SK-N-DZ (cell line): ENCODE measurements around the gene DYSF. TPM values are rescaled to one million over a fixed set of nuclear protein-coding genes. Genes with fewer than 3 reads are reported as not detected.
"Not testable (repeated sequence)": the region's sequence is repeated elsewhere in the genome, so short reads cannot be mapped to it uniquely, and the experiment has no call there.

Experiments used
- DNase-seq: peaks from one replicate; pipeline ENCODE4 v3.0.0-alpha.2; 2015; ENCODE audit warnings: low spot score
- polyA plus RNA-seq, 2 experiments: library from polyadenylated mRNA; depleted of rRNA; stranded (reverse); fragments of >200 nt; gene quantifications; 2 replicates each; pipeline ENCODE4 v1.2.3, GENCODE V29; 2014

The DYSF gene
- polyA plus RNA-seq (2014; cell fraction: cytosol; rRNA removed), result 0.15 TPM in 1 of 2 replicates, not detected in the other
- not detected in 2 replicates for polyA plus RNA-seq (2014; cell fraction: nucleus; rRNA removed)

DNA sequence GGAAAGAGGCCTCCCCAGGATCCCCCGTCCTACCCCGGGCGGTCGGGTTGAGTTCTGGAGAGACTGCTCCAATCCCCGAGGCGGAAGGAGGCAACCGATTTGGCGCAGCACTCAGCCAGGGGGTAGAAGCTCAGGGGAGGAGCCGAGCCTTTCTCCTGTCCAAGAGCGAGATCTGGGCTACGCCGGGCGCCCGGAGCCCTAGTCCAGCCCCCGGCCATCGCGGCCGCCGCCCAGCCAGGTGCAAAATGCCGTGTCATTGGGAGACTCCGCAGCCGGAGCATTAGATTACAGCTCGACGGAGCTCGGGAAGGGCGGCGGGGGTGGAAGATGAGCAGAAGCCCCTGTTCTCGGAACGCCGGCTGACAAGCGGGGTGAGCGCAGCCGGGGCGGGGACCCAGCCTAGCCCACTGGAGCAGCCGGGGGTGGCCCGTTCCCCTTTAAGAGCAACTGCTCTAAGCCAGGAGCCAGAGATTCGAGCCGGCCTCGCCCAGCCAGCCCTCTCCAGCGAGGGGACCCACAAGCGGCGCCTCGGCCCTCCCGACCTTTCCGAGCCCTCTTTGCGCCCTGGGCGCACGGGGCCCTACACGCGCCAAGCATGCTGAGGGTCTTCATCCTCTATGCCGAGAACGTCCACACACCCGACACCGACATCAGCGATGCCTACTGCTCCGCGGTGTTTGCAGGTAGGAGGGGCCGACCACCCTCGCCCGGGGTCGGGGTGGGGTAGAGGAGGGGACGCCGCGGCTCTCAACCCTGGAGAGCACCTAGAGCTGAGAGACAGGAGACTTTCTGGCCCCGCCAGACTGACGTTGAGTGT, at the start of gene DYSF:
Gene DYSF (plus strand): TSS at position 158 of the 817 bp plus-strand sequence.
- DNase-seq, result no peak

DNA sequence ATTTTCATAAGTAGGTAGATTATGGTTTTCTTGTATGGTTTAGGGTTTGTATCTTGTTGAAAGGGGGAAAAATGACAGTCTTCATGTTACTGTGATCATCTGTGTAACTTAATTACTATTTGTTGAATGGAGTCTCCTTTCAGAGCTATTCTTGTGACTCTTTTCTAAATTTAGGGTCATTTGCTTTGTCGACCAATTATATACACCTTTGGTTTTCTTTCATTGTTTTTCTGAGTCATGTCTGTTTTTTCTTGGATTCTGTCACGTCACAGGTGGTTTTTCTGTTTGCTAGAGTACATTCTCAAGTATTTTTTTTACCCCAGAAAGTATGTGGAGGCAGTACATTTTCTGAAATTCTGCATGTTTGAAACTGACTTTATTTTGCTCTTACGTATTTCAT, 43.8 kb upstream of the DYSF start:
- DNase-seq, result no peak

DNA sequence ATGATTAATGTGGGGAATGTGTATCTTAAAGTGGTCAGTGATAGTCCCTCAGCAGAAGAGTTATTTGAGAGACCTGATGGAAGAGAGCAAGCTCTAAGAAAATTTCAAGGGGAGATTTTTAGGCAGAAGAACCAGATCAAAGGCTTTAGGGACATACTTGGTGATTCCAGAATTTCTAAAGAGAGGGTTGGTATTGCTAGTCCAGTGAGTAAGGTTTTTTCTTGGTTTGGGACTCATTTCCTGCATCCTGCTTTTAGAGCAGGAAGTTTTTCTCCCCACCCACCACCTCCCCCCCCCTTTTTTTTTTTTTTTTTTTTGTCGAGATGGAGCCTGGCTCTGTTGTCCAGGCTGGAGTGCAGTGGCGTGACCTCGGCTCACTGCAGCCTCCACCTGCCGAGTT, 42.7 kb upstream of the DYSF start:
- DNase-seq, result no peak

GRCh38 chr2:71416866-71417265, 36.5 kb upstream of the DYSF start:
- not testable (repeated sequence) for DNase-seq

DNA sequence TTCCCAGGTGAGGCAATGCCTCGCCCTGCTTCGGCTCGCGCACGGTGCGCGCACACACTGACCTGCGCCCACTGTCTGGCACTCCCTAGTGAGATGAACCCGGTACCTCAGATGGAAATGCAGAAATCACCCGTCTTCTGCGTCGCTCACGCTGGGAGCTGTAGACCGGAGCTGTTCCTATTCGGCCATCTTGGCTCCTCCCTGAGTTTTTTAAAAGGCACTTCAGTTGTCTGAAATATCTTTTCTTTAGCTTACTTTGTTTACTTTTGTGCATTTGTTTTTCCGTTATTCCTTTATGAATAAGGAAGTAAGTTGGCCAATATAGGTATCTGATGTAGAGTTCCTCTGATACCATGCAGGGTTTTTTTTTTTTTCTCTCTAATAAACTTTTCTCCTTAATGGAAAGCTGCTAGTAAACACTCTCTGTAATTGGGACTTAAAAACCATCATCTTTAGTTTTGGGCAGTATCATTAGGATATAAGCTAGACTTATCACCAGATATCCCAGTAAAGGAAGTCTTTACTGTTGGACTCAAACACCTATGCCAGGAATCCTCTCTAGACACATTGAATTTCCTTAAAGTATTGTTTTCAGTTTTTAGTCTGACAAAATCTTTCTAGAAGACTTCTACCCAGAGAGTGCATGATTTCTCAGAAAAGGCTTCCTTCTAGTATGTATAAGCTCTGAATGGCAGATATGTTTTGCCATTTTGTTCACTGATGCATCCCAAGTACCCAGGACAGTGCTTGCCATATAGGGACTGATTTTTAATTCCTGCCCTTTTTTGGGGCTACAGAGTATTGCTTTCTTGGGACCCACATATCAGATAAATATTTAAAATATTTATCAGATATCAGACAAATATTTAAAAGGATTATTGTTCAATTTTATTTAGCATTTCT, 35.8 kb upstream of the DYSF start:
- no peak for DNase-seq

- no peak for DNase-seq
Measured at GRCh38 chr2:71419145-71419544, 34.2 kb upstream of the DYSF start.

DNA sequence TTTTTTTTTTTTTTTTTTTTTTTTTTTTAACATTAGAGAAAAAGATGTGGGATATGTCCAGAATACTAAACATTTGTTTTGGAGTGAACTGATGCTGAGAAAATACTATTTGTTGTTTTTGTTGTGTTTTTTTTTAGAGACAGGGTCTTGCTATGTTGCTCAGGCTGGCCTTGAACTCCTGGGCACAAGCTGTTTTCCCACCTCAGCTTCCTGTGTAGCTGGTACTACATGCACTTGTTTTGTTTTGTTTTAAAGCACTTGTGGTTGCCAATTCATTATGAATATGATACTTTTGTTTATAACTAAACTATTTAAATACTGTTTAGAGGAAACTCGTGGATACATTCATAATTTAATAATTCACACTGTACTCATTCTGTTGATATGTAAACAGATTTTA, 33.4 kb upstream of the DYSF start:
- no peak for DNase-seq

DNA sequence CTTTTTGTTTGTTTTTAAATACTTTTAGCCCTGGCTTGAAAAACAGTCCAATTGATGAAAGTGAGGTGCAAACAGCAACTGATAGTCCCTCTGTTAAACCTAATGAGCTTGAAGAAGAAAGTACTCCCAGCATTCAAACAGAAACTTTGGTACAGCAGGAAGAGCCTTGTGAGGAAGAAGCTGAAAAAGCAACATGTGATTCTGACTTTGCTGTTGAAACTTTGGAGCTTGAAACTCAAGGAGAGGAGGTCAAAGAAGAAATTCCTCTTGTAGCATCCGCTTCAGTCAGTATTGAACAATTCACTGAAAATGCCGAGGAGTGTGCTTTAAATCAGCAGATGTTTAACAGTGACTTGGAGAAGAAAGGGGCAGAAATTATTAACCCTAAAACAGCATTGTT, 30.6 kb upstream of the DYSF start:
- DNase-seq, result no peak

DNA sequence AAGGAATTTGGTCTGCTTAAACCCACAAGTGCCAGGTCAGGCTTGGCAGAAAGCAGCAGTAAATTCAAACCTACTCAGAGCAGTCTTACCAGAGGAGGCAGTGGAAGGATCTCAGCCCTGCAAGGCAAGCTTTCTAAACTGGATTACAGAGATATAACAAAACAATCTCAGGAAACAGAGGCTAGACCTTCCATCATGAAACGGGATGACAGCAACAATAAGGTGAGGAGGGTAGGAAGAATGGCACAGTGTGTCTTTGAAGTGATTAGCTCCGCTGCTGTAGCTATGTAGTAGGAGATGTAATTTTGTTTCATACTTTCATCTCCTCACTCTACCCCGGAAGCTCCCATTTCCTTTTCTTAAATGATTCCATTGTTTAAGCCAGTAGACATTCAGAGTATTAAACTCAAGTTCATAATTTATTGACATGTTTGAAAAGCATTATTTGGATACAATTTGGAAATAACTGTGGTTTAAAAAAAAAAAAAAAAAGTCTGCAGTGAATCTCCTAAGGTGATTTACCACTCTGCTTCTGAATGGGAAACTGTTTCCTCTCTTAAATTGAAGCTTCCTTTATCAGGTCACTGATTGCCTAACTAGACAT, 29.4 kb upstream of the DYSF start:
- DNase-seq, result no peak

DNA sequence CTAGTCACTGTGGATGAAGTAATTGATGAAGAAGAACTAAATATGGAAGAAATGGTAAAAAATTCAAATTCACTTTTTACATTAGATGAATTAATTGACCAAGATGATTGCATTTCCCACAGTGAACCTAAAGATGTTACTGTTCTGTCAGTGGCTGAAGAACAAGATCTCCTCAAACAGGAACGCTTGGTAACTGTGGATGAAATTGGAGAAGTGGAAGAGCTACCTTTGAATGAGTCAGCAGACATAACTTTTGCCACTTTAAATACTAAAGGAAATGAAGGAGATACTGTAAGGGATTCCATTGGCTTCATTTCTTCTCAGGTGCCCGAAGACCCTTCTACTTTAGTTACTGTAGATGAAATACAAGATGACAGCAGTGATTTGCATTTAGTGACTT, 26.6 kb upstream of the DYSF start:
- DNase-seq, result no peak

- DNase-seq, result no peak
Measured at GRCh38 chr2:71428472-71429383, 24.6 kb upstream of the DYSF start.

DNA sequence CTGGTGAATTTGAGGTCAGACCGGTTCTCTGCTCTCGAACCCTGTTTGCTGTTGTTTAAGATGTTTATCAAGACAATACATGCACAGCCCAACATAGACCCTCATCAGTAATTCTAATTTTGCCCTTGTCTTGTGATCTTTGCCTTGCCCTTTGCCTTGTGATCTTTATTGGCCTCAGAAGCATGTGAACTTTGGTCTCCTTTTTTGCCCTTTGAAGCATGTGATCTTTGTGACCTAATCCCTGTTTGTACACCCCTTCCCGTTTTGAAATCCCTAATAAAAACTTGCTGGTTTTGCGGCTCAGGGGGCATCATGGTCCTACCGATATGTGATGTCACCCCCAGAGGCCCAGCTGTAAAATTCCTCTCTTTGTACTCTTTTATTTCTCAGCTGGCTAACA, 8.2 kb upstream of the DYSF start:
- DNase-seq, result not testable (repeated sequence)

DNA sequence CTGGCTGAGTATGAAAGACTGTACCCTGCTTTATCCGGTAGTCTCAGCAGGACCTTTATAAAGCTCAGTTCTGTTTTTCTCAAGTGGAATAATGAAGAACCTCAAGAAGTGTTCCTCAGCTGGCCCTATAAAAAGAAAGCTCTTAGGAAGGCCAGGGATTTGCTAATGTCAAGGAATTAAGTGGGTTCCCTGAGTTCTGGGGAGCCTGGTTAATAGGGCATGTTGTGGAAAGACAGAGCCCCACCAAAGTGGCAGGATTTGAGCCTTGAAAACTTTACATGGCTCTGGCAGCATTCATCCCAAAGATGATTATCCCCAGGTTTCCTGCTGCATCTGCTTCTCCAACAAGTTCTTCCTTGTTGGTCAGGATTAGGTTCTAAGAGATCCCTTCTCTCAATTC, 6.9 kb upstream of the DYSF start:
- DNase-seq, result no peak

DNA sequence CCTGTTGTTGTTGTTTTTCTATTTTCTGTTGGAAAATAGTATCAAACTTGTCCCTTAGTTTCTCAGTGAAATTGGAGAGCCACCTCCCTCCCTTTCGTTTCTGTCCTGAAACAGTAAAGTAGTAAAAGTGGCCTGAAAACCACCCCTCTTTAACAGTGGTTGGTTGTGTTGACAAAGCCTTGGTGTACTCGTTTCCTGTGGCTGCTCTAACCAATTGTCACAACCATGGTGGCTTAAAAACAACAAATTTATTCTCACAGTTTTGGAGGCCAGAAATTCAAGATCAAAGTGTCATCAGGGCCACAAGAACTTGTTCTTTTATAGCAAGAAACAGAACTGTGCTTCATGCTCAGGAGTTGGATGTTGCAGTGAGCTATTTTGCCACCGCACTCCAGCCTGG, 4.0 kb upstream of the DYSF start:
- no peak for DNase-seq

DNA sequence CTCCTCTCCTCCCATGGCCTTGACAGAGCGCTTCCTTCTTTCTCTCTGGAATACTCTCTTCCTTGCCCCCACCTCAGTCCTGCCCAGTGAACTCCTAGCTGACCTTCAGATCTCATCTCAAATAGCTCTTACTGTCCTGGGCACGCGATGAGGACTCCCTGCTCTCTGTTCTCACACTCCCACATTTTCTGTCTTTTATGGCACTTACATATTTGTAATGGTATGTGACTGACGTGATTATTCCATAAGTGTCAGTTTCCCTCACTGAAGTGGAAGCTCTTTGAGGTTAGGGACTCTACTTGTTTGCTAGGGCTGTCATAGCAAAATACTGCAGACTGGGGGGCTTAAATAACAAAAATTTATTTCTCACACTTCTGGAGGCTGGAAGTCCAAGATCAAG, 1.7 kb upstream of the DYSF start:
- no peak for DNase-seq

DNA sequence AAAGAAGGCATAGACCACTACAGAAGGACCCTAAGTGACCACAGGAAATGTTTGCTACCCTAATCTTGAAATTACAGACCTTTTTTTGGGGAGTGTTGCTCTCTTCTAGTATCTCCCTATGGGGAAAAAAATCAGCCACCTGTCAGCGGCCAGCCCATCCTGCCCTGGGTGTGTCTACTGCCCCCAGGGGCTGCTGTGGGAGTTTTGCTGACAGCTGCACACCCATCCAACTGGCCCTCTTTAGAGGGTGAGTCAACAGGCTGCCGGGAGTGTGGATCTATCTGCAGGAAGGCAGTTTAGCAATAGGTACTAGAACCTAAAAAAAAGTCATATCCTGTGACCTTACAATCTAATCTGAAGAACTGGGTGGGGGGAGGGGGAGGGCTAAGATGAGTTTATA, 796 bp upstream of the DYSF start:
- DNase-seq, result no peak

- DNase-seq, result no peak
Measured at GRCh38 chr2:71454221-71455010, 1.1 kb downstream of the DYSF start.

DNA sequence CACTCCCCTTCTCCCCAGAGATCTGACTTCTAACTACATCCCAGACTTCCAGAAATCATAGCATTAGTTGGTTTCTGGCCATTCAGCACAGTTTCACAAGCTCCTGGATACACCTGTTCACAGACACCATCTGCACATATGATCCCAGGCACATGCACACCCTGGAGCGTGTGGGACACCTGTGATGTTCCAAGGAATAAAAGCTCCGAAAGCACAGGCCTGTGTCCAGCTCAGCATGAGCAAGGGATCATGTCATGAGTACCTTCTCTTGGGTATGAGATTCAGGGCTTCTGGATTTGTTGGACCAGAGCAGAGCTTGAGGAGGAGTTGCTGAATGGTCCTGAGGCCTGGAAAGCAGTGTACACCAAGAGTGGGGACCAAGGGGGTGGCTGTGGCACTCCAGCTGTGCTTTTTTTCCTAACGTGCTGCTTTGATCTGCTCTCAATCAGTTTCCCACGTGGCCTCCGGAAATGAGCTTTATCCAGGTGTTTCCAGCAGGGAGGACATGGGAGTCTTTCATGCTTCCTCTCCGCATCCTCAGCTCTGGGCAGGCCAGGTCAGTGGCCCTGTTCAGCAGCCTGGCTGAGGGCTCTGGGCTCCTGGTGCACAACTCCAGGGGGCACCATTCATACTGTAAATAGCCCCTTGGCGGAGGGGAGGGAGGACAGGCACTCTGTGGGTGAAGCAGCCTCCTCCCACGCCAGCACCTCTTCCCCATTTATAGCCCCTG, 1.8 kb downstream of the DYSF start:
- no peak for DNase-seq

DNA sequence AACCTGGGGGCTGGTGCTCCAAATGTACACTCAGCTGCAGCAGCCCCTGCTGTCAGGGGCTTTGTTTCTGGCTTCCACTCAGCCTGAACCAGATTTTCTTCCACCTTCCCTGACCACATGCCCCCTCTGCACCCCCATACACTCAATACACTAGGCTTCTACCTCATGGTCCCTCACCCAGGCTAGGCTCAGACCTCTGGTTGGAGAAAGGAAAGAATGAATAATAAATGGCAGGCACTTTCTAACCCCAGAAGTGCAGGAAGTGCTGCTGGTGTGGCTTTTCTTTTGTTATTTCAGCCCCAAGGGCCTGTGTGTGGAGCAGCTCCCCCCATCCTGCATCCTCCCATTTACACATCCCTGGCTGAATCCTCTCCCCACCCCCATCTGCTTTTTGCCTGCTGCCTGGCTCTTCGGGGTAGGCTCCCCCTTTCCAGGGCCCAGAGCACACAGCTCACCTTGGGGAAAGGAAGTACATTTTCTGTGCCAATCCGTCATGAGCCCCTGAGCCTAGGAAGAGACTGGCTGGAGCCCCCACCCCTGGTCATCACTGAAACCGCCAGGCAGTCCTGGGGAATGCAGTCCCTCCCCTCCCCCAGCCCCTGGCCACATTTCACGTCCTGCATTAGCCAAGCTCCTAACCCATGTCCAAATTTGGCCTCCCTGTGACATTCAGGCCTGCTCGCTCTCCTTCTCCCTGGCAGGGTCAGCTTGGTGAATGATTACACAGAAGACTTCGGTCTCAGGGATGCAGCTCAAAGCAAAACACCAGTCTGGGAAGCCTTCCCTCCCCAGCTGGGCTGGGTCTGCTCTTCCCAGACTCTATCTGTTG, 2.6 kb downstream of the DYSF start:
- DNase-seq, result no peak
